Caco-2 (cell line): ENCODE measurements around the gene HYAL1. TPM values are rescaled to one million over a fixed set of nuclear protein-coding genes. Genes with fewer than 3 reads are reported as not detected.

Experiments
- BruUV-seq: library from RNA; stranded (reverse); fragments of 400-500 nt; replicated peaks from 2 replicates; lab custom pipeline; 2021; lab: Mats Ljungman, UMichigan
- CTCF ChIA-PET: fragments of 300-600 bp; sonication (Branson Sonifier 250); formaldehyde crosslinking; loops from one replicate; lab custom pipeline; 2022; ENCODE audit warnings: antibody characterized with exemption; lab: Charles Lee
- POLR2A ChIA-PET: fragments of 300-600 bp; sonication (Branson Sonifier 250); formaldehyde crosslinking; loops from one replicate; lab custom pipeline; 2022; ENCODE audit warnings: antibody characterized with exemption; lab: Charles Lee
- DNase-seq, 2 experiments: peaks; one replicate each; pipeline versions ENCODE4 v3.0.0 to v3.0.0-alpha.2; 2020 to 2022
- H3K27me3 ChIP-seq: replicated peaks from 2 replicates; pipeline ENCODE4 v1.6.0; 2011; ENCODE audit warnings: low read length; ENCODE audit not compliant: control insufficient read depth, insufficient read depth
- H3K36me3 ChIP-seq: 2 replicates; pipeline ENCODE4 v1.5.1; 2011; ENCODE audit warnings: low read length; ENCODE audit not compliant: control insufficient read depth, insufficient read depth
- H3K4me1 ChIP-seq: fragments of 250-450 bp; sonication (Bioruptor Pico); 2 replicates; pipeline ENCODE4 v1.5.1; 2020; ENCODE audit warnings: mild to moderate bottlenecking
- H3K4me3 ChIP-seq: 2 replicates; pipeline ENCODE4 v1.5.1; 2011; ENCODE audit warnings: low read depth, mild to moderate bottlenecking, control low read depth, low read length
- H3K9me3 ChIP-seq: fragments of 250-450 bp; sonication (Bioruptor Pico); 2 replicates; pipeline ENCODE4 v1.5.1; 2020; ENCODE audit warnings: mild to moderate bottlenecking, moderate library complexity
- H3K27ac Mint-ChIP-seq: one replicate; pipeline ENCODE4 v1.8.0; 2022; ENCODE audit warnings: mixed read lengths; ENCODE audit not compliant: unreplicated experiment
- H3K27me3 Mint-ChIP-seq: one replicate; pipeline ENCODE4 v1.8.0; 2022; ENCODE audit warnings: mixed read lengths; ENCODE audit not compliant: insufficient read depth, unreplicated experiment
- H3K36me3 Mint-ChIP-seq: one replicate; pipeline ENCODE4 v1.8.0; 2022; ENCODE audit warnings: mild to moderate bottlenecking, mixed read lengths; ENCODE audit not compliant: insufficient read depth, unreplicated experiment
- H3K4me1 Mint-ChIP-seq: one replicate; pipeline ENCODE4 v1.8.0; 2022; ENCODE audit warnings: low read depth, mixed read lengths; ENCODE audit not compliant: unreplicated experiment
- H3K4me3 Mint-ChIP-seq: one replicate; pipeline ENCODE4 v1.8.0; 2022; ENCODE audit warnings: mild to moderate bottlenecking, moderate library complexity, mixed read lengths; ENCODE audit not compliant: unreplicated experiment
- H3K9me3 Mint-ChIP-seq: one replicate; pipeline ENCODE4 v1.8.0; 2022; ENCODE audit warnings: mixed read lengths; ENCODE audit not compliant: unreplicated experiment
- intact Hi-C: fragments of 100-400 bp; cut with micrococcal nuclease; formaldehyde crosslinking; loops from one replicate; pipeline ENCODE4 v1.10.0; 2022; ENCODE audit not compliant: unreplicated experiment
- total RNA-seq: library from RNA; stranded (reverse); gene quantifications from 2 replicates; pipeline ENCODE4 v1.2.3, GENCODE V29; 2022
- TF ChIP-seq, protein P1 (sequence below), 2 experiments: fragments of 200-600 bp in 1 of 2; IDR thresholded peaks; 1 replicate in 1 of 2; 2 replicates in 1 of 2; pipeline versions ENCODE4 v1.5.1 to v1.8.0; 2011 to 2022; ENCODE audit warnings: antibody characterized with exemption in 1 of 2, control low read depth in 1 of 2, inconsistent platforms in 1 of 2, low read depth in 1 of 2, low read length in 1 of 2, mild to moderate bottlenecking in 1 of 2, moderate library complexity in 1 of 2; ENCODE audit not compliant: insufficient read depth in 1 of 2, severe bottlenecking in 1 of 2, unreplicated experiment in 1 of 2

The HYAL1 gene
- total RNA-seq, 1 experiment from 2014 or later: 2.3 TPM

GRCh38 chr3:50324351-50325112 is 21.2 kb upstream of the HYAL1 start:
- no TSS peak for BruUV-seq
- Mint-ChIP-seq H3K36me3 (peaks cover 34% of the 10 kb centered on the region), H3K27me3 (no peaks in the 10 kb centered on the region), H3K9me3 (no peaks in the 10 kb centered on the region), H3K4me1 (no peaks in the 10 kb centered on the region), H3K27ac (no peak overlapping the region), H3K4me3 (no peak overlapping the region)
- H3K4me3 ChIP-seq: no peak overlapping the region
- peak; percentile 84 to 88 for DNase-seq
- H3K9me3 ChIP-seq: no peaks in the 10 kb centered on the region
- TF ChIP-seq, protein P1, sequence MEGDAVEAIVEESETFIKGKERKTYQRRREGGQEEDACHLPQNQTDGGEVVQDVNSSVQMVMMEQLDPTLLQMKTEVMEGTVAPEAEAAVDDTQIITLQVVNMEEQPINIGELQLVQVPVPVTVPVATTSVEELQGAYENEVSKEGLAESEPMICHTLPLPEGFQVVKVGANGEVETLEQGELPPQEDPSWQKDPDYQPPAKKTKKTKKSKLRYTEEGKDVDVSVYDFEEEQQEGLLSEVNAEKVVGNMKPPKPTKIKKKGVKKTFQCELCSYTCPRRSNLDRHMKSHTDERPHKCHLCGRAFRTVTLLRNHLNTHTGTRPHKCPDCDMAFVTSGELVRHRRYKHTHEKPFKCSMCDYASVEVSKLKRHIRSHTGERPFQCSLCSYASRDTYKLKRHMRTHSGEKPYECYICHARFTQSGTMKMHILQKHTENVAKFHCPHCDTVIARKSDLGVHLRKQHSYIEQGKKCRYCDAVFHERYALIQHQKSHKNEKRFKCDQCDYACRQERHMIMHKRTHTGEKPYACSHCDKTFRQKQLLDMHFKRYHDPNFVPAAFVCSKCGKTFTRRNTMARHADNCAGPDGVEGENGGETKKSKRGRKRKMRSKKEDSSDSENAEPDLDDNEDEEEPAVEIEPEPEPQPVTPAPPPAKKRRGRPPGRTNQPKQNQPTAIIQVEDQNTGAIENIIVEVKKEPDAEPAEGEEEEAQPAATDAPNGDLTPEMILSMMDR (IDR thresholded peaks at IDR 0.05; ENCODE audit: insufficient read depth in 1 of 2, low read depth in 1 of 2, low read length in 1 of 2, severe bottlenecking in 1 of 2, unreplicated experiment in 1 of 2): peak; percentile 88 to 94
- intact Hi-C loops: loop anchor here (1.0 to 2.0 kb wide), 3 partner anchors 50 to 98 kb away; no protein-coding TSS in a partner anchor
- H3K27me3 ChIP-seq: no peaks in the 10 kb centered on the region
- peaks cover 2% of the 10 kb centered on the region for H3K36me3 ChIP-seq
- POLR2A ChIA-PET: interaction anchor here (0.6 kb wide), 1 partner anchor 13 kb away, joined by 3 read pairs; no protein-coding TSS in a partner anchor
- CTCF ChIA-PET: interaction anchor here (0.5 to 2.3 kb wide), 5 partner anchors 12 to 87 kb away, joined by 4 to 12 read pairs (median 7); partner anchors contain the start of genes HYAL1, HYAL3, IFRD2 and NAA80
- H3K4me1 ChIP-seq: peaks cover 22% of the 10 kb centered on the region

DNA sequence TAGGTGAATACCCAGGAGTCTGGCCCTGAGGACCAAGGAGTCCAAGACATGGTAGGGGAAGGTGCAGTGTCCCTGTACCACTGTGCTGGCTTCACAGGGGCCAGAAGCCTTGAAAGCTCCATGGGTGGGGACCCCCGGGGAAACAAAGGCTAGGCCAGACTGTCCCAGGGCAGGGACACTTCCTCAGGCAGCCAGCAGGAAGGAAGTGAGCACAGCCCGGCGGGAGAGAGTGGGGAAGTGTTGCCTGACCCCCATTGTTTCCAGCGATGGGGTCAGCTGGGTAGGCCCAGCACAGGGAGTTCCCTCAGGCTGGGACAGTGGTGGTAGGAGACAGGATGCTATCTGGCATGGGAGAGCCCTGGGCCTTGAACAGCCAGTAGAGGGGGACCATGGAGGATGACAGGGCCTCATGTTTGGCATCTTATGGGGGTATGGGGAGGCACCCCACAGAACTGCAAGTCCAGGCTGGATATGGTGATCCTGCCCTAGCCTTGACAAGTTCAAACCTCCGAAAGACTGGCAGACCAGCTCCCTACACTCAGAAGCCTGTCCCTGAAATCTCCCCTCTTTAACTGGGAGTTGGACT is 20.3 kb upstream of the HYAL1 start:
- BruUV-seq: no TSS peak
- H3K9me3 Mint-ChIP-seq: no peaks in the 10 kb centered on the region
- TF ChIP-seq, protein P1 (IDR thresholded peaks at IDR 0.05; ENCODE audit: insufficient read depth in 1 of 2, low read depth in 1 of 2, low read length in 1 of 2, severe bottlenecking in 1 of 2, unreplicated experiment in 1 of 2): no peak
- intact Hi-C loops: loop anchor here (1.0 to 2.0 kb wide), 3 partner anchors 49 to 97 kb away; no protein-coding TSS in a partner anchor
- Histone ChIP-seq H3K36me3 (peaks cover 4% of the 10 kb centered on the region), H3K9me3 (no peaks in the 10 kb centered on the region), H3K4me1 (peaks cover 22% of the 10 kb centered on the region), H3K27me3 (no peaks in the 10 kb centered on the region), H3K4me3 (no peak overlapping the region)
- H3K27me3 Mint-ChIP-seq: no peaks in the 10 kb centered on the region
- ChIA-PET POLR2A (no interaction called here), CTCF (interaction anchor here (0.5 to 2.3 kb wide), 6 partner anchors 13 to 90 kb away, joined by 4 to 12 read pairs (median 6); partner anchors contain the start of genes HYAL1, HYAL3, IFRD2 and NAA80)
- H3K4me1 Mint-ChIP-seq: no peaks in the 10 kb centered on the region
- peak overlapping the region; percentile 96 for H3K27ac Mint-ChIP-seq
- peaks cover 42% of the 10 kb centered on the region for H3K36me3 Mint-ChIP-seq
- no peak overlapping the region for H3K4me3 Mint-ChIP-seq
- DNase-seq: no peak

GRCh38 chr3:50323092-50323600 is 19.8 kb upstream of the HYAL1 start:
- POLR2A ChIA-PET: no interaction called here
- H3K27ac Mint-ChIP-seq: peak overlapping the region; percentile 96
- H3K27me3 Mint-ChIP-seq: no peaks in the 10 kb centered on the region
- H3K9me3 Mint-ChIP-seq: no peaks in the 10 kb centered on the region
- H3K27me3 ChIP-seq: no peaks in the 10 kb centered on the region
- no peaks in the 10 kb centered on the region for H3K9me3 ChIP-seq
- no peak overlapping the region for H3K4me3 Mint-ChIP-seq
- H3K36me3 ChIP-seq: peaks cover 4% of the 10 kb centered on the region
- CTCF ChIA-PET: interaction anchor here (2.2 to 2.3 kb wide), 2 partner anchors 14 to 20 kb away, joined by 11 to 12 read pairs; partner anchors contain the start of gene HYAL1
- intact Hi-C loops: no loop called here
- no peak for DNase-seq
- H3K36me3 Mint-ChIP-seq: peaks cover 42% of the 10 kb centered on the region
- TF ChIP-seq, protein P1 (IDR thresholded peaks at IDR 0.05; ENCODE audit: insufficient read depth in 1 of 2, low read depth in 1 of 2, low read length in 1 of 2, severe bottlenecking in 1 of 2, unreplicated experiment in 1 of 2): no peak
- no peaks in the 10 kb centered on the region for H3K4me1 Mint-ChIP-seq
- no TSS peak for BruUV-seq
- H3K4me1 ChIP-seq: peaks cover 22% of the 10 kb centered on the region
- H3K4me3 ChIP-seq: no peak overlapping the region
